ENCODE data around the gene GEMIN7. TPM values are rescaled to one million over a fixed set of nuclear protein-coding genes. Genes with fewer than 3 reads are reported as not detected.

GEMIN7 gene
- total RNA-seq, 1 donor: 14.8 TPM

GRCh38 chr19:45130236-45130635 lies 51.2 kb downstream of the GEMIN7 start:
- no peak for TF ChIP-seq CTCF (IDR thresholded peaks at IDR 0.05; ENCODE audit: extremely low read depth, low read depth, low read length)
- Histone ChIP-seq H2AFZ (ENCODE audit: low read length) (no peak overlapping the region), H3K27ac (ENCODE audit: low read depth, low read length) (no peak overlapping the region), H4K20me1 (ENCODE audit: insufficient read depth, low read length) (peaks cover 67% of the 10 kb centered on the region), H3K4me1 (ENCODE audit: insufficient read depth, low read length) (peaks cover 3% of the 10 kb centered on the region), H3K79me2 (ENCODE audit: insufficient read depth, low read length) (peaks cover 91% of the 10 kb centered on the region), H3K4me3 (ENCODE audit: insufficient read depth, low read length) (no peak overlapping the region), H3K9me3 (ENCODE audit: low read depth, low read length) (no peaks in the 10 kb centered on the region), H3K36me3 (ENCODE audit: insufficient read depth, low read length) (no peaks in the 10 kb centered on the region), H3K27me3 (ENCODE audit: insufficient read depth, low read length) (no peaks in the 10 kb centered on the region), H3K4me2 (ENCODE audit: insufficient read depth, low read length) (no peak overlapping the region)
- DNase-seq (ENCODE audit: insufficient read length, low spot score, missing footprints): no peak

- no peaks in the 10 kb centered on the region for H3K27me3 ChIP-seq (ENCODE audit: insufficient read depth, low read length)
- H3K79me2 ChIP-seq (ENCODE audit: insufficient read depth, low read length): peaks cover 89% of the 10 kb centered on the region
- no peak overlapping the region for H3K27ac ChIP-seq (ENCODE audit: low read depth, low read length)
- TF ChIP-seq CTCF (IDR thresholded peaks at IDR 0.05; ENCODE audit: extremely low read depth, low read depth, low read length): peak; percentile 12
- H3K36me3 ChIP-seq (ENCODE audit: insufficient read depth, low read length): no peaks in the 10 kb centered on the region
- no peaks in the 10 kb centered on the region for H3K9me3 ChIP-seq (ENCODE audit: low read depth, low read length)
- H4K20me1 ChIP-seq (ENCODE audit: insufficient read depth, low read length): peaks cover 59% of the 10 kb centered on the region
- no peak overlapping the region for H3K4me3 ChIP-seq (ENCODE audit: insufficient read depth, low read length)
- peak; percentile 75 for DNase-seq (ENCODE audit: insufficient read length, low spot score, missing footprints)
- H2AFZ ChIP-seq (ENCODE audit: low read length): no peak overlapping the region
- no peak overlapping the region for H3K4me2 ChIP-seq (ENCODE audit: insufficient read depth, low read length)
- H3K4me1 ChIP-seq (ENCODE audit: insufficient read depth, low read length): peaks cover 3% of the 10 kb centered on the region
Measured at GRCh38 chr19:45130888-45131615, 52.0 kb downstream of the GEMIN7 start.

- H3K79me2 ChIP-seq (ENCODE audit: insufficient read depth, low read length): peaks cover 91% of the 10 kb centered on the region
- peaks cover 56% of the 10 kb centered on the region for H4K20me1 ChIP-seq (ENCODE audit: insufficient read depth, low read length)
Measured at GRCh38 chr19:45133661-45134060, 54.6 kb downstream of the GEMIN7 start.

More at GRCh38 chr19:45133661-45134060, 54.6 kb downstream of the GEMIN7 start:
- no peak overlapping the region for H2AFZ ChIP-seq (ENCODE audit: low read length)
- no peak overlapping the region for H3K4me2 ChIP-seq (ENCODE audit: insufficient read depth, low read length)
- H3K27me3 ChIP-seq (ENCODE audit: insufficient read depth, low read length): no peaks in the 10 kb centered on the region
- H3K36me3 ChIP-seq (ENCODE audit: insufficient read depth, low read length): no peaks in the 10 kb centered on the region
- no peaks in the 10 kb centered on the region for H3K9me3 ChIP-seq (ENCODE audit: low read depth, low read length)
- H3K4me1 ChIP-seq (ENCODE audit: insufficient read depth, low read length): peaks cover 3% of the 10 kb centered on the region
- peak; percentile 37 for DNase-seq (ENCODE audit: insufficient read length, low spot score, missing footprints)
- H3K27ac ChIP-seq (ENCODE audit: low read depth, low read length): no peak overlapping the region
- H3K4me3 ChIP-seq (ENCODE audit: insufficient read depth, low read length): no peak overlapping the region
- no peak for TF ChIP-seq CTCF (IDR thresholded peaks at IDR 0.05; ENCODE audit: extremely low read depth, low read depth, low read length)

Data from osteoblast (primary cell).